NCI-H2029 treated with DMSO at 0.1 percent for 48 hours (cell line): ENCODE measurements around the gene EIF2B1.

ENCODE experiments used
- DNase-seq: peaks from one replicate; lab custom pipeline; 2025; lab: John Stamatoyannopoulos, UW

The EIF2B1 gene

GRCh38 chr12:123633379-123634141 is at the start of gene EIF2B1, which contains the start of gene GTF2H3:
TSS of gene EIF2B1 (minus strand) at chr12:123633686. CDS start at chr12:123633557, 129 bp downstream.
TSS of gene GTF2H3 (plus strand) at chr12:123633829. CDS start at chr12:123633860, 31 bp downstream.
- peak; percentile 77 for DNase-seq

DNA sequence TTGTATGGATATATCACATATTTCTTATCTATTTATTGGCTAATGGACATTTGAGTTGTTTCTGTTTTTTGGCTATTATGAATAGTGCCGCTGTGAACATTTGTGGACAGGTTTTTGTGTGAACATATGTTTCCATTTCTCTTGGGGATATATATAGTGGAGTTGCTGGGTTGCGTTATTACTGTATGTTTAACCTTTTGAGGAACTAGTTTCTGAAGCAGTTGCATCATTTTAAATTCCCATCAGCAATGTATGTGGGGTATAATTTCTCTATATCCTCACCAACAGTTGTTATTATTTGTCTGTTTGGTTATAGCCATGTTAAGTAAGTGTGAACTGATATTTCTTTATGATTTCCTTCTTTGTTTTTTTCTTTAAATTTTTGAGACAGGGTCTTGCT is 48.1 kb upstream of the EIF2B1 start:
- no peak for DNase-seq

DNA sequence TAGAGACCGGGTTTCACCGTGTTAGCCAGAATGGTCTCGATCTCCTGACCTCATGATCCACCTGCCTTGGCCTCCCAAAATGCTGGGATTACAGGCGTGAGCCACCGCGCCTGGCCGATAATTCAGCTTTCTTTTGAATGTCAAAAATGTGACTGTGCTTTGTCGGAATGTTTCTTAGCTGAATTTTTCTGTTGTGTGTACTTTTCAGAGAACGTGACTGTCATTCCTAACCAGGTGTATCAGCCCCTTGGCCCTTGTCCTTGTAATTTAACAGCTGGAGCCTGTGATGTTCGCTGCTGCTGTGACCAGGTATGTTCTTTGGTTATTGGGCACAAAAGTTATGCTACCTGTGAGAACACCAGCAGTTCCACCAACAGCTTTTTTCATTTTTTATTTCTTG is 45.5 kb upstream of the EIF2B1 start:
- no peak for DNase-seq

- DNase-seq, result no peak
These were observed 43.3 kb upstream of the EIF2B1 start for GRCh38 chr12:123676616-123677320.

DNA sequence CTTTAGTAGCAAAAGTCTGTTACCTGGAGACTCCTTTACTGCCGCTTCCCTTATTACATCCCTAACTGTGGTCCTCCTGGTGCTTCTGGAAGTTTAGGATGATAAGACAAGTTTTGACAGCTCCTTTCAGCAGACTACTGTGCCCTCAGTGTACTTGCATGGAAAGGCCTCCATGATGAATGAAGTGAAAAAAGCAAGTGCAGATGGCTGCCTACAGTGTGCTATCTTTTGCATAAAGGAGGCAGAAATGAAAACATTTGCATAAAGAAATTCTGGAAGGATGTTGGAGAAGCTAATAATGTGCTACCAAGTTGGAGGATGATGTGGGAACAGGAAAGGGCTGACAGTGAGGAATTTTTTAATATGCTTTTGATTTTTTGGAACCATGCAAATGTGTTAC is 42.0 kb upstream of the EIF2B1 start:
- no peak for DNase-seq

- no peak for DNase-seq
These were observed 38.4 kb upstream of the EIF2B1 start for GRCh38 chr12:123671876-123672275.

- peak; percentile 83 for DNase-seq
These were observed 37.6 kb upstream of the EIF2B1 start, which contains the start of gene TCTN2 for GRCh38 chr12:123670882-123671728. TSS of gene TCTN2 (plus strand) at chr12:123671113. CDS start at chr12:123671241, 128 bp downstream.

DNA sequence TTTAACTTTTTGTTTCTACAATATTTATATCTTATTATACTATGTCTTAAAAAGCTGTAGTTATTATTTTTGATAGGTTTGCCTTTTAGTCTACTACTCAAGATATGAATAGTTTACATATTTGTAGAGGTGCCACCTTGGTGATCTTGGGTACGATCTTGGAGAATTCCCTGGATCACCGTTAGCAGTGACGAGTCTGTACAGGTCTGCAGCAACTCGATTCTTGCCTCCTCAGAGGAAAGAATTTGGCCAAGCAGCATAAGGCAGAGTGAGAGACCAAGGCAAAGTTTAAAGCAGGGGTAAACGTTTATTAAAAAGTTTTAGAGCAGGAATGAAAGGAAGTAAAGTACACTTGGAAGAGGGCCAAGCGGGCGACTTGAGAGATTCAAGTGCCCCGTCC is 34.3 kb upstream of the EIF2B1 start:
- no peak for DNase-seq

DNA sequence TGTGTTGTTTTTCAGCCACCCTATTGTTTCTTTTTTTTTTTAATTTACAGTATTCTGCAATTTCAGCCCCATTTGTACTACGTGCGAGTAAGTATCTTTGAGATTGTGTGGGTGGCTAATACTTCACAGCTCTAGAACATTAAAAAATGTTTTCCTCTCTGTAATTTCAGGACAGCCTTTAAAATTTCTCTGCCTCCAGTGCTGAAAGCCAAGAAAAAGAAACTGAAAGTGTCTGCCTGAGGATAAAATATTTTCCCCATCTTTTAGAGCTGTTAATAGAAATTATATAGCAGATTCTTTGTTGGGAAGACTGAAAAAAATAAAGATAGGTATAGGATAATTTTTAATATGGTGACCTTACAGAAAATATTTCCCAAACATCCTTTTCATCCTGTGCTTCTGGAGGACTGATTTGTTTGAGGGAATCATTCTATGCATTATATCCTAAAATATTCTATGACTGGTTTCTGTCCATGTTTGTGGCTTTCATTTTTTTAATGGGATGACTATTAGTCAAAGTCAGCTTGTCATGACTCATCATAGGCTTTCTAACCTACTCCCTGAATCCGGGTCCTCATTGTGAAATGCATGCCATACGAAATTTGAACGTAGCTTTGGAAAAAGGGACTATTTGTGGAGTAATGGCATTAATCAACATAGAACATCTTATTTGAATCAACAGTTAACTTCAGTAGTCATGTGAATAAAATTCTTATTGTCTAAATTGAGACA is 26.7 kb upstream of the EIF2B1 start:
- DNase-seq, result no peak

GRCh38 chr12:123657211-123657610 is 23.7 kb upstream of the EIF2B1 start:
- no peak for DNase-seq

- no peak for DNase-seq
These were observed 22.9 kb upstream of the EIF2B1 start for GRCh38 chr12:123656392-123656791.

- DNase-seq, result no peak
These were observed 21.9 kb upstream of the EIF2B1 start for GRCh38 chr12:123655420-123655819.

GRCh38 chr12:123654129-123654701 is 20.7 kb upstream of the EIF2B1 start:
- DNase-seq, result no peak

GRCh38 chr12:123648401-123648800 is 14.9 kb upstream of the EIF2B1 start:
- no peak for DNase-seq

DNA sequence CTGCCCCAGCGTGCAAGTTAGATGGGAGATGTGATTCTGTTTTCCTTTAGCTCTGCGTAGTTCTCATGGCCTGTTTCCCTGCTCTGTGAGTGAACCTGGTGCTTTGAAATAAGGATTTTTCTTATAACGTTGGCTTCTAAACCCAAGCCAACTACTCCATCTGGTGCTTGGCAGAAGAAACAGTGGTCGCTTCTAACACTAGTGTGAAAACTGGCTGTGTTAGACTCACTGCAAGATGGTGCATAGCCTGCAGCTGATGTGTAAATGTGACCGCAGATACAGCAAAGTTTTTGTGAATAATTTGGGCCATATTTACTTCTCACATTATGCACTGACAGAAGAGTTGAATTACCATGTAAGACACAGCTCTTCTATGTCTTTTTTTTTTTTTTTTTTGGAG is 12.4 kb upstream of the EIF2B1 start:
- DNase-seq, result no peak

DNA sequence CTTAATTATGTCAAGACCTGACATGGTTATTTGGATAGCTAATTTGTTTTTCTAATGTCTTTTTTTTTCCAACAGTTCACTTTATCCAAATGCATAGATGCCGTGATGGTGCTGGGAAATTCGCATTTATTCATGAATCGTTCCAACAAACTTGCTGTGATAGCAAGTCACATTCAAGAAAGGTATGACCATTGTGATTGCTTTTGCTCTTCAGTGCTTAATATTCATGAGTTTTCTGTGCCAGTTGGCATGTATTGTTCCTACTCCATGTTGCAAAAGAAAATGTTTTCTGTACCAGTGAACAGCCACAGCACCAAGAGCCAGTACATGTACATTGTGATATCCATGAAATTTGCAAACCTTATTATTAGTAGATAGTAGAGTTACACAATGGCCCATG is 11.9 kb upstream of the EIF2B1 start:
- DNase-seq, result no peak

DNA sequence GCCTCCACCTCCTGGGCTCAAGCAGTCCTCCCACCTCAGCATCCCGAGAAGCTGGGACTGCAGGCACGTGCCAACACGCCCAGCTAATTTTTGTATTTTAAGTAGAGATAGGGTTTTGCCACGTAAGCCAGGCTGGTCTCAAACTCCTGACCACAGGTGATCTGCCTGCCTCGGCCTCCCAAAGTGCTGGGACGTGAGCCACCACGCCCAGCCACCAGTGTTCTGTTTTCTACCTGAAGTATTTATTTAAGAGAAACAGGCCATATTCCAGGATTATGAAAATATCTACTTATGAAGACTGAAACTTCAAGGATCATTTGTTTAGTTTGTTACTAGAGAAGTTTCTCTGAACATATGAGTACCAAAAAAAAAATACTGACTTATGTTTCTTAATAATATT is 10.4 kb upstream of the EIF2B1 start:
- DNase-seq, result no peak

GRCh38 chr12:123634142-123634561 is 666 bp upstream of the EIF2B1 start:
- DNase-seq, result no peak

GRCh38 chr12:123621619-123622530 is 11.6 kb downstream of the EIF2B1 start:
- DNase-seq, result no peak

DNA sequence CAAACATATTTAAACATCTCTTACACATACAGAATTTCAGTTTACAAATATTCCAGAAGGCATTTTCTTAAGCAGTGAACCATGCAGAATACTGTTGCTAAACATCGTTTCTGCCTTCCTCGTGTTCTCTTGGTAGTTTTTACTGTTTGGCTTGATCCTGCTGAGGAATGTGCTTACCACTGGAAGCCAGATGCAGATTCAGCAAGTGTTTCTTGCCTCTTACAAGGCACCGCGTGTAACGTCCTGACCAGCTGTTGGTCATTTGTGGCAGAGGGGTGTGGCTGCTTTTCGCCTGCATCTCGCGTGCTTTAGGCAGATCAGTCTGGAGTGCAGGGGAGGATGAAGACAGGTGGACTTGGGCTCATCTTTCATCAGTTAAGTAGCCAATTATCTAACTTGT is 12.4 kb downstream of the EIF2B1 start:
- DNase-seq, result no peak
